HG03039 (cell line): ENCODE data around the gene LRRTM3.

Source experiments
- ATAC-seq: cut with Tn5 transposase; IDR thresholded peaks from one replicate; pipeline ENCODE4 v1.9.1; 2021; ENCODE audit warnings: mild to moderate bottlenecking, moderate library complexity; ENCODE audit not compliant: unreplicated experiment

Gene LRRTM3

DNA sequence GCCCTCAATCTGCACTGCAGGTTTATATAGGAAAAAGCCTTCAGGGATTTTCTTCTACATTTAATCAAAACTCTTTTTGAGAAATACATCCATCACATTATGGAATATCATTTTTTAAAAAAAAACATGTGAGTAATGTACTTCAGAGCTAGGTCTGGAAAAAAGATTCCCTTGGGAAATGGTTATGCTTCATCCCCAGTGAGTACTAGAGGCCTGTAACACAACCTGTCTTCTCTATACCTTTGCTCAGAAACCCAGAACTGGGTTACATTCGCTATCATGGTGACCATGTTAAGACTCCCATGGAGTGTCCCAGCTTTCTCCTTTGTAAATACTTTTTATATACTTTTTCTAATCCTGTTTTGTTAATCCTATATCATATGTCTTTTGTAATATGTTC, 186.9 kb downstream of the LRRTM3 start:
- no peak for ATAC-seq

DNA sequence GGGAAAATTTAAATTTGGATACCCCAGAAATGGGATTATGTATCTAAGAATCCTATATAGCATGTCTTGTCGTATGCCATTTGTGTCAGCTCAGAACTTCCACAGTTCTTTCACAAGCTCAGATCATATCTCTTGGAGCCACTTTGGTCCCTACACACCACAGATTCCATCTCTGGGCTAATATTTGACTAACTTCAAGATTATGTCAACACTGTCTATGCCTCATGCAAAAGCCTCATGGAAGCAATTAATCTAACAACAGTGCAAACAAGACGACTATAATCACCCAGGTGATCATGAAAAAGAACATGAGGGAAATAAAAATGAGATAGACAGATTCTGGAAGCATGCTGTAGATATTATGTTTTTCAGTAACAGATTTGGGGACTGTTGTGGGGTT, 189.1 kb downstream of the LRRTM3 start:
- ATAC-seq = no peak

DNA sequence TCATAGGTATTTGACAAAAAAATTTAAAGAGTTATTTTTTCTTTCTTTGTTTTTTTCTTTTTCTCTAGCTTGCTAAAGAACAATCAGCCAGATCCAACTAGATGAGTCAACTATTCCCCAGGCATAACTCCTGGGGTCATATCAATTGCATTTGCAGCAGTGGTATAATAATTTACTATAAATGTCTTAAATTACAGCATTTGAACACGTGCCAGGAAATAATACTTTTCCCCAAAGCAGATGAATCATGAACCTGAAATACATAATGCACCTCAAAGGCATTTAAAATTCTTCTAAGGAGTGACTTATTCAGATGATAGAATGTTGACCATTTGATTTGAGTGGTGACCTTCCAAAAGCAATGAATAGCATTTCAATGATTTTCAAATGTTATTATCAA, 190.1 kb downstream of the LRRTM3 start:
- ATAC-seq = no peak

DNA sequence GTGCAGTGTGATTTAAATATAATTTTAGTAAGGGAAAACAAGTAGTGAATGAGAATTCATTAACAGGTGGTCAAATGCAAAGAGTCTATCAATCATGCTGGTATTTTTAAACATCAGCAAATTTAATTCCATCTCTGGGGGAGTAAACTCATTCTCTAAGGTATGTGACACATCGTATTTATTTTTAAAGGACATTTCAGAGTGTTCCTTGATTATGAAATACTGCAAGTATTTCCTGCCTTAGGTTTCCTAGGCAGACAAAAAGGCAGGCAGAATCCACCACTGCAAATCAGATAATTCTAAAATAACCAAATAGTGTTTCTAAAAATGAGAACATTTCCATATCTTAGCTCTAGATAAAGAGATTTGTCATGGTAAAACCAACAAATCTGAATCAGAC, 193.8 kb downstream of the LRRTM3 start:
- no peak for ATAC-seq

DNA sequence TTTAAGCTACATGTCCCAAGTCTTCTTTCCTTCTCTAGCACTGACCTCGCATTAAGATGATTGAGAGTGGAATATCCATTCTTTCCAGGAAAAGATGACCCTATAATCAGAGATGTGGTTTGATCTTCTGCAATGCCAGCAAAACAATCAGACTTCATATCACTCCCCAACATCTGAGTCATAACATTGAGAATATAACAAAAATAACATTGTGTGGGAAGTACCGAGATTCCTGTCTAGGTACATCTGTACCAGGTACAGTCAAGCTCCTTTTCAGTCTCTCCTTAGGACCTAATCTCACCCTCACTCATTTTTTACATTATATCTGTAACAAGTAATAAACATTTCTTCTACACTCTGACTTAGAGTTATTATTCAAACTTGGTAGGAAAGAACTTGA, 201.6 kb downstream of the LRRTM3 start:
- no peak for ATAC-seq

DNA sequence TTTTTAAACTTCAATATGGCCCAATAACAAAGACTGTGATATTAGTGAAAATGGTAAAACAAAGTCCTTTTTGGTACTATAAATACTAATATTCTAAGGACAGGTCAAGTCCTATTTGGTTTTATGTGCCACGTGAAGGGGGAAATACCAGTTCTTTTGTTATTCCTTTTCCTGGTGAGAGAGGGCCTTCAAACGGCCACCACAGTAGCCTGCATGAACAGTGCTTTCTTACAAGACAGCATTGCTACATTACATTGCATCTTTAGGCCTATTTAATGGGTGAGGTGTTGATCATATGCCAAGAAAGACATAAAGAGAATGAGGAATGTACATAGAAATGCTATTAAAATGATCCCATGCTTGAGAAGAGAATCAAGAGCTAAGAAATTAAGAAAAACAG, 214.8 kb downstream of the LRRTM3 start:
- ATAC-seq = no peak

DNA sequence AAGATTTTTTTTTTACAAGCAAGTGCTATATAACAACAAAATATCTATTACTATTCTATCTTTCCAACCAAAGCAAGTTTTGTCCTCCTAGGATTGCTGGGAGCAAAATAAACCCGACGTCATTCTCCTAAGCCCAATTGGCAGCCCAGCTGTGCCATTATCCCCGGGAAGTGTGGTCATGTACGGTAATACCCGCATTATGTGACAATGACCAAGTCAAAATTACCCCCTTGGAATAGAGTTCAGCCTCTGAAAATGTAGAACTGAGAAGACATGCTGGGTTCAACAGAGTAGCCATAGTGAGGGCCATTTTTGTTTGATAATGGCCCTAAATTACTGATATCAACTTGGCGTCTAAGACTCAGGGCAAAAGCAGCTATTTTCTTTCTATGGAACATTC, 215.5 kb downstream of the LRRTM3 start:
- no peak for ATAC-seq

DNA sequence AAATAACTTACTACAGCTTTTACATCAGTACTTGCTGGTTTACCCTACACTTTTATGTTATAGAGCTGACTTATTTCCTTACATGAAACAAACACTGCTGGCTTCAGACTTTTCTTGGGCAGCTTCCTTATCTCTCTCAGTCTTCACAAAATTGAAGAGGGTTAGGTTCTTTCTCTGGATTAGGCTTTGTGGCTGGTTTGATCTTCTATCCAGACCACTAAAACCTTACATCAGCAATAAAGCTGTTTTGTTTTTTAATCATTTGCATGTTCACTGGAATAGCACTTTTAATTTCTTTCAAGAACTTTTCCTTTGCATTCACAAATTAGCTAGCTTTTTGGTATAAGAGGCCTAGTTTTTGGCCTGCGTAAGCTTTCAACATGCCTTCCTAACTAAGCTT, 218.7 kb downstream of the LRRTM3 start:
- no peak for ATAC-seq
